Esophagus muscularis mucosa (tissue), 4 donors: ENCODE measurements around the gene LSMEM2.

Source experiments
- EP300 ChIP-seq: sonication (generic); formaldehyde crosslinking; IDR thresholded peaks from one replicate; pipeline ENCODE4 v1.6.1; 2017; ENCODE audit warnings: antibody characterized with exemption
- POLR2A ChIP-seq: fragments of 450-650 bp; IDR thresholded peaks from one replicate; pipeline ENCODE4 v1.6.1; 2017; ENCODE audit warnings: antibody characterized with exemption, moderate library complexity, mild to moderate bottlenecking, low read depth
- POLR2AphosphoS5 ChIP-seq, 2 donors: sonication (generic); formaldehyde crosslinking; IDR thresholded peaks; one replicate each; pipeline ENCODE4 v1.6.1; 2017; ENCODE audit warnings: antibody characterized with exemption in 2 of 2
- TF ChIP-seq, protein P1 (sequence below), 3 experiments: fragments of 200-600 bp in 2 of 3; fragments of 450-650 bp in 1 of 3; sonication (generic) in 2 of 3; IDR thresholded peaks; one replicate each; pipeline ENCODE4 v1.5.1; 2017 to 2019; ENCODE audit warnings: antibody characterized with exemption in 3 of 3, mild to moderate bottlenecking in 2 of 3, moderate library complexity in 1 of 3

DNA sequence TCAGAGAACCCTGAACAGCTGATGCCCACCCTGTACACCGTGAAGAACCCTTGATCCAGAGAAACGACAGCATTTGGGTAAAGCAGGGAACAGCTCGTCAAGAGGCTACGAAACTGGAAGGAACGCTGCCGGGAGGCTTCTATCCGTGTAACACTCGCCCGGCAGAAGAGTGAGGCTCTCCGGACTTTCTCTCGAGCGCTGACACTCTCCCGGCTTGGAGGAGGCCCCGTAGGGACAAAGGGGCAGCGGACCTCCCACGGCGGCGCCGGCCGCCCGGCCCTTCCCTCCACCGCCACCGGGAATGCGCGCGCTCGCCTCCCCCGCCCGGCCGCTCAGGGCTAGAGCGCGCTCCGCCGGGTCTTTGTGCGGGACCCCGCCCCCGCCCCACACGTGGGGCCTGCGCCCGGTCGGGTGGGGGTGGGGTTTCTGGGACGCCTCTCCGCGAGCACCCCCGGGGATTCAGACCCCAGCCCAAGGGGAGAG is 42.0 kb downstream of the LSMEM2 start:
- TF ChIP-seq POLR2A (no peak), POLR2AphosphoS5 (IDR thresholded peaks at IDR 0.05) (peak in 1 of 2 donors; percentile 47), EP300 (no peak)
- TF ChIP-seq, protein P1, sequence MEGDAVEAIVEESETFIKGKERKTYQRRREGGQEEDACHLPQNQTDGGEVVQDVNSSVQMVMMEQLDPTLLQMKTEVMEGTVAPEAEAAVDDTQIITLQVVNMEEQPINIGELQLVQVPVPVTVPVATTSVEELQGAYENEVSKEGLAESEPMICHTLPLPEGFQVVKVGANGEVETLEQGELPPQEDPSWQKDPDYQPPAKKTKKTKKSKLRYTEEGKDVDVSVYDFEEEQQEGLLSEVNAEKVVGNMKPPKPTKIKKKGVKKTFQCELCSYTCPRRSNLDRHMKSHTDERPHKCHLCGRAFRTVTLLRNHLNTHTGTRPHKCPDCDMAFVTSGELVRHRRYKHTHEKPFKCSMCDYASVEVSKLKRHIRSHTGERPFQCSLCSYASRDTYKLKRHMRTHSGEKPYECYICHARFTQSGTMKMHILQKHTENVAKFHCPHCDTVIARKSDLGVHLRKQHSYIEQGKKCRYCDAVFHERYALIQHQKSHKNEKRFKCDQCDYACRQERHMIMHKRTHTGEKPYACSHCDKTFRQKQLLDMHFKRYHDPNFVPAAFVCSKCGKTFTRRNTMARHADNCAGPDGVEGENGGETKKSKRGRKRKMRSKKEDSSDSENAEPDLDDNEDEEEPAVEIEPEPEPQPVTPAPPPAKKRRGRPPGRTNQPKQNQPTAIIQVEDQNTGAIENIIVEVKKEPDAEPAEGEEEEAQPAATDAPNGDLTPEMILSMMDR (IDR thresholded peaks at IDR 0.05): no peak
